Chondrocyte (in vitro differentiated cells): Measurements from ENCODE around the gene NBAS. TPM values are rescaled to one million over a fixed set of nuclear protein-coding genes. Genes with fewer than 3 reads are reported as not detected.

Experiments
- DNase-seq: peaks from one replicate; pipeline ENCODE4 v3.0.0; 2021; ENCODE audit warnings: mixed read lengths, low spot score
- H3K27ac Mint-ChIP-seq: one replicate; pipeline ENCODE4 v1.8.0; 2021; ENCODE audit warnings: mild to moderate bottlenecking, moderate library complexity, mixed read lengths; ENCODE audit not compliant: unreplicated experiment
- H3K27me3 Mint-ChIP-seq: 2 replicates; pipeline ENCODE4 v1.8.0; 2021; ENCODE audit warnings: low read depth, mixed read lengths
- H3K36me3 Mint-ChIP-seq: 2 replicates; pipeline ENCODE4 v1.8.0; 2021; ENCODE audit warnings: low read depth, mixed read lengths
- H3K4me1 Mint-ChIP-seq: 2 replicates; pipeline ENCODE4 v1.8.0; 2021; ENCODE audit warnings: low read depth, mild to moderate bottlenecking, mixed read lengths
- H3K4me3 Mint-ChIP-seq: one replicate; pipeline ENCODE4 v1.8.0; 2021; ENCODE audit warnings: mild to moderate bottlenecking, moderate library complexity, mixed read lengths; ENCODE audit not compliant: unreplicated experiment
- H3K9me3 Mint-ChIP-seq: 2 replicates; pipeline ENCODE4 v1.8.0; 2021; ENCODE audit warnings: low read depth, mixed read lengths
- total RNA-seq: library from RNA; stranded (reverse); gene quantifications from 3 replicates; pipeline ENCODE4 v1.2.1, GENCODE V29; 2021
- TF ChIP-seq, protein P1 (sequence below): fragments of 200-600 bp; sonication (generic); IDR thresholded peaks from 2 replicates; pipeline ENCODE4 v1.5.0; 2021; ENCODE audit warnings: antibody characterized with exemption, mild to moderate bottlenecking, moderate library complexity

Gene NBAS
- total RNA-seq, 1 donor from 2014 or later: 47.6 TPM

DNA sequence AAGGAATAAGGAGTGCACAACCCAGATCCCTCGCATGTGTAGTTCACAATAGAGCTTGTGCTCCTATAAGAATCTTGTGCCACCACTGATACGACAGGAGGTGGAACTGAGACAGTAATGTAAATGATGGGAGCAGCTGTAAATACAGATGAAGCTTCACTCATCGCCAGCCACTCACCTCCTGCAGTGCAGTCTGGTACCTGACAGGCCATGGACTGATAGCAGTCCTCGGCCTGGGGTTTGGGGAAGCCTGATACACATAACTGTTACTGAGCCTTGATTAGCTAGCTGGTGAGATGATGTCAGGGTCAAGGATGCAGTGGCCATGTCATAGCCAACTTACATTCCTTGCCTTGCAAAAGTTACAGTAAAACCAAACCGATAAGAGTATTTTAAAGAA, 376.6 kb downstream of the NBAS start:
- H3K27me3 Mint-ChIP-seq: no peaks in the 10 kb centered on the region
- TF ChIP-seq, protein P1, sequence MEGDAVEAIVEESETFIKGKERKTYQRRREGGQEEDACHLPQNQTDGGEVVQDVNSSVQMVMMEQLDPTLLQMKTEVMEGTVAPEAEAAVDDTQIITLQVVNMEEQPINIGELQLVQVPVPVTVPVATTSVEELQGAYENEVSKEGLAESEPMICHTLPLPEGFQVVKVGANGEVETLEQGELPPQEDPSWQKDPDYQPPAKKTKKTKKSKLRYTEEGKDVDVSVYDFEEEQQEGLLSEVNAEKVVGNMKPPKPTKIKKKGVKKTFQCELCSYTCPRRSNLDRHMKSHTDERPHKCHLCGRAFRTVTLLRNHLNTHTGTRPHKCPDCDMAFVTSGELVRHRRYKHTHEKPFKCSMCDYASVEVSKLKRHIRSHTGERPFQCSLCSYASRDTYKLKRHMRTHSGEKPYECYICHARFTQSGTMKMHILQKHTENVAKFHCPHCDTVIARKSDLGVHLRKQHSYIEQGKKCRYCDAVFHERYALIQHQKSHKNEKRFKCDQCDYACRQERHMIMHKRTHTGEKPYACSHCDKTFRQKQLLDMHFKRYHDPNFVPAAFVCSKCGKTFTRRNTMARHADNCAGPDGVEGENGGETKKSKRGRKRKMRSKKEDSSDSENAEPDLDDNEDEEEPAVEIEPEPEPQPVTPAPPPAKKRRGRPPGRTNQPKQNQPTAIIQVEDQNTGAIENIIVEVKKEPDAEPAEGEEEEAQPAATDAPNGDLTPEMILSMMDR: no peak
- H3K27ac Mint-ChIP-seq: no peak overlapping the region
- no peak for DNase-seq
- H3K4me1 Mint-ChIP-seq: no peaks in the 10 kb centered on the region
- H3K36me3 Mint-ChIP-seq: peaks cover 11% of the 10 kb centered on the region
- no peaks in the 10 kb centered on the region for H3K9me3 Mint-ChIP-seq
- no peak overlapping the region for H3K4me3 Mint-ChIP-seq

GRCh38 chr2:15182275-15182674, 378.9 kb downstream of the NBAS start:
- no peaks in the 10 kb centered on the region for H3K27me3 Mint-ChIP-seq
- TF ChIP-seq, protein P1: no peak
- no peak overlapping the region for H3K4me3 Mint-ChIP-seq
- no peak overlapping the region for H3K27ac Mint-ChIP-seq
- DNase-seq: no peak
- peaks cover 2% of the 10 kb centered on the region for H3K4me1 Mint-ChIP-seq
- peaks cover 8% of the 10 kb centered on the region for H3K36me3 Mint-ChIP-seq
- no peaks in the 10 kb centered on the region for H3K9me3 Mint-ChIP-seq

DNA sequence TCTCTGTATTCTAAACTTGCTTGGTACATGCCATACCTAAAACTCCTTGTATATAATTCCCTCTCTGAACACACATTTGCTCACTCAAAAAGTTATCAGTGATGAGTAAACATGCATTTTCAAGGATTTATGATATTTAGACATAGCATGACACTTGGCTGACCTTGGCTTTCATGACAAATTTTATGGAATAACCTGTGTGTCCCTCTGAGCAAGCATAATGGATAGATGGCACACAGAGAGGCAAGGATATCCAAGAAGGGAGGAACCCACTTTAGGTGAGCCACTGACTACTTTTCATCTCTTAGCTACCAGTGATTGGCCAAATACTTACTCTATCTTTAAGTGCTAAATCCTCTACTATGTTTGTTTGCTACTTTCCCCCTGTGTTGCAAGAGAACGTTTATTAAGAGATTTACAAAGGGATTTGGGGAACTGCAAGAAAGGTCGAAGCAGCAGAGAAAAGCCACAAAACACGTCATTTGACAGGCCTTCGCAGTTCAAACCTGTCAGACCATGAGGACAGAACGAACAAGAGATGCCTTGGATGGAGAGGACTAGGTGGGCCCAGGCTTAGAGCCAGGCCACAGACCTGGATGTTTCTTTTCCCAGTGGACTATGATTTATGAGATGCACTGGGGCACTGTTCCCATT, 379.9 kb downstream of the NBAS start:
- no peaks in the 10 kb centered on the region for H3K9me3 Mint-ChIP-seq
- no peak overlapping the region for H3K4me3 Mint-ChIP-seq
- H3K4me1 Mint-ChIP-seq: peaks cover 7% of the 10 kb centered on the region

GRCh38 chr2:15180379-15180778, 380.8 kb downstream of the NBAS start:
- Mint-ChIP-seq H3K36me3 (peaks cover 7% of the 10 kb centered on the region), H3K27me3 (no peaks in the 10 kb centered on the region), H3K9me3 (no peaks in the 10 kb centered on the region), H3K4me3 (no peak overlapping the region), H3K4me1 (peaks cover 7% of the 10 kb centered on the region), H3K27ac (no peak overlapping the region)
- no peak for DNase-seq
- TF ChIP-seq, protein P1: no peak

More for the DNA sequence above, 379.9 kb downstream of the NBAS start:
- Mint-ChIP-seq H3K36me3 (peaks cover 9% of the 10 kb centered on the region), H3K27ac (no peak overlapping the region), H3K27me3 (no peaks in the 10 kb centered on the region)
- TF ChIP-seq, protein P1: no peak
- no peak for DNase-seq

DNA sequence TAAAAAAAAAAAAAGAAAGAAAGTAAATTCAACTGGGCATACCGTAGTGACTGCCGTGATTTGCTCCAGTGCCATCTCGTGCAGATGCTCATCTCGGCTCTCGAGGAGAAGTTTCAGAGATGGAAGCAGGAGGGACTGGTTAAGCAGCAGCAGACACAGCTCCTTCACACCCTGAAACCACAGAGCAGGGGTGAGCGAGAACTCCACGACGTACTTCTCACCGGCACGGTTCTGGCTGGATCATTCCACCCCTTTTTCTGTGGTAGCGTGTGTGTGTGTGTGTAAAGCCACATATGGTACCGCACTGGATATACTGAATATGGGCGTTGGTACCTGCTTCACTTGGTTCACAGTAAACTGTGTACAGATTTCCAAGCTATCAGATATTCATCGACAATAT, 382.2 kb downstream of the NBAS start:
- Mint-ChIP-seq H3K9me3 (no peaks in the 10 kb centered on the region), H3K4me3 (no peak overlapping the region), H3K27ac (no peak overlapping the region), H3K4me1 (peaks cover 7% of the 10 kb centered on the region), H3K36me3 (peaks cover 6% of the 10 kb centered on the region), H3K27me3 (no peaks in the 10 kb centered on the region)
- no peak for DNase-seq
- TF ChIP-seq, protein P1: no peak
